Kidney epithelial cell (primary cell): ENCODE data around the gene MYCBP2. TPM values are rescaled to one million over a fixed set of nuclear protein-coding genes. Genes with fewer than 3 reads are reported as not detected.

Source experiments
- DNase-seq: peaks from one replicate; pipeline ENCODE4 v3.0.0-alpha.2; 2010; ENCODE audit warnings: low read depth
- H3K27me3 ChIP-seq: 2 replicates; pipeline ENCODE4 v1.6.0; 2011; ENCODE audit warnings: low read length; ENCODE audit not compliant: control insufficient read depth, insufficient read depth
- H3K36me3 ChIP-seq: 2 replicates; pipeline ENCODE4 v1.5.1; 2011; ENCODE audit warnings: low read length; ENCODE audit not compliant: control insufficient read depth, insufficient read depth
- H3K4me3 ChIP-seq: 2 replicates; pipeline ENCODE4 v1.5.1; 2011; ENCODE audit warnings: low read depth, mild to moderate bottlenecking, control low read depth, low read length
- CTCF ChIP-seq: IDR thresholded peaks from 2 replicates; pipeline ENCODE4 v1.5.1; 2011; ENCODE audit warnings: mild to moderate bottlenecking, moderate library complexity, low read length, control low read depth, inconsistent platforms; ENCODE audit not compliant: insufficient read depth, poor library complexity, severe bottlenecking
- total RNA-seq: library from RNA; depleted of rRNA; stranded (reverse); fragments of >200 nt; gene quantifications from 2 replicates; pipeline ENCODE4 v1.2.3, GENCODE V29; 2015

The MYCBP2 gene
- total RNA-seq, 1 donor from 2014 or later: 46.3 TPM

DNA sequence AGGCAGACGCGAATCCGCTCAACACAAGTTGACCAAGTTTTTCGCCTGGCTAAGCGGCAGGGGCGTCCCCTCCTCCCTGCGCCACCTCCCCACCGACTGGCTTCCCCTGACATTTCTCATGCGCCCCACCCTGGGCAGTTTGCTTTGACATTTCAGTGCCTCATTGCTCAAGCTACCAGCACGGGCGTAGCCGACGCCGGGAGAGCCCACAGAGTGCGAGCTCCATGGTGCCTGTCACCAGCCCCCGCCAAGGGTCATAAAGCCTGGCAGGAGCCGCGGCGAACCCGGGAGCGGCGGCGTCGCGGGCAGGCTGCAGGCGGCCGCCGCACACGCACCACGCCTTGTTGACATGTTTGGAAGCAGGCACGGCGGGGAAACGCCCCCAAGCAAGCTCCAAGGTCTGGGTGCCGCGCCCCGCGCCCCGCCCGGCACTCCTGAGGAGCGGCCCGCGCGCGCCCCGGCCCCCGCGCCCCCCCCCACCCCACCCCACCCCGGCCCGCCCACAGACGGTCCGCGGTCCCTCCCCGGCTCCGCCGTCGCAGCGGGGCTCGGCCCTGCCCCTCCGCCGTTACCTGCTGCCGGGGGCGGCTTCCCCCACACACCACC is 300.5 kb downstream of the MYCBP2 start:
- Histone ChIP-seq H3K27me3 (no peaks in the 10 kb centered on the region), H3K36me3 (no peaks in the 10 kb centered on the region), H3K4me3 (peak overlapping the region; percentile 74)
- TF ChIP-seq CTCF: no peak
- no peak for DNase-seq

GRCh38 chr13:77022341-77022740 is 304.6 kb downstream of the MYCBP2 start:
- H3K27me3 ChIP-seq: no peaks in the 10 kb centered on the region
- H3K4me3 ChIP-seq: no peak overlapping the region
- DNase-seq: no peak
- no peak for TF ChIP-seq CTCF
- no peaks in the 10 kb centered on the region for H3K36me3 ChIP-seq

- no peak for DNase-seq
- no peak for TF ChIP-seq CTCF
- Histone ChIP-seq H3K27me3 (no peaks in the 10 kb centered on the region), H3K4me3 (no peak overlapping the region), H3K36me3 (no peaks in the 10 kb centered on the region)
Observed at GRCh38 chr13:77019756-77020155, 307.1 kb downstream of the MYCBP2 start.

- Histone ChIP-seq H3K36me3 (no peaks in the 10 kb centered on the region), H3K27me3 (no peaks in the 10 kb centered on the region), H3K4me3 (no peak overlapping the region)
- no peak for TF ChIP-seq CTCF
- no peak for DNase-seq
Observed at GRCh38 chr13:77016888-77017623, 309.8 kb downstream of the MYCBP2 start.

DNA sequence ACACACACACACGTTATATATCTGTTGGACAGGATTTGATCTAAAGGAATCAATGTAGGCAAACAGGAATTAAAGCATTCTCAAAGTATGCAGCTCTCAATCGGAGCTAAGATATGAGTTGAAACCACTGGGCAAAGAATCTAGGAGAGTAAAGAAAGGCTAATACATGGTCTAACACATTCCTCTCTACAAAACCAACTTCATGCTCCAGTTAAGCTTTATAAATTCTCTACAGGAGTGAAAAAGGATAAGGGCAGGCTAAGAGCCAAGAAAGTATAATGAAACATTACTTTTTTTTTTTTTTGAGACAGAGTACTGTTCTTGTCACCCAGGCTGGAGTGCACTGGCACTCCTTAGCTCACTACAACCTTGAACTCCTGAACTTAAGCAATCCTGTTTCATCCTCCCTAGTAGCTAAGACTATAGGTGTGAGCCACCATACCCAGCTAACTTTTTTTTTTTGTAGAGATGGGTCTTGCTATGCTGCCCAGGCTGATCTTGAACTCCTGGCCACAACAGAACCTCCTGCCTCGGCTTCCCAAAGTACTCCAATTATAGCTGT is 310.6 kb downstream of the MYCBP2 start:
- Histone ChIP-seq H3K36me3 (no peaks in the 10 kb centered on the region), H3K27me3 (no peaks in the 10 kb centered on the region), H3K4me3 (no peak overlapping the region)
- TF ChIP-seq CTCF: no peak
- no peak for DNase-seq
